ENCODE results near the gene KBTBD6.

KBTBD6 gene

GRCh38 chr13:41127701-41128100 is 4.9 kb downstream of the KBTBD6 start:
- TF ChIP-seq CTCF (IDR thresholded peaks at IDR 0.05): no peak

GRCh38 chr13:41122838-41123237 is 9.8 kb downstream of the KBTBD6 start:
- TF ChIP-seq CTCF (IDR thresholded peaks at IDR 0.05): no peak

- TF ChIP-seq CTCF (IDR thresholded peaks at IDR 0.05): no peak
These were observed 14.7 kb downstream of the KBTBD6 start for GRCh38 chr13:41117869-41118268.

- TF ChIP-seq CTCF (IDR thresholded peaks at IDR 0.05): no peak
These were observed 21.1 kb downstream of the KBTBD6 start for GRCh38 chr13:41111454-41111853.

GRCh38 chr13:41107584-41108014 is 25.0 kb downstream of the KBTBD6 start:
- TF ChIP-seq CTCF (IDR thresholded peaks at IDR 0.05): no peak

GRCh38 chr13:41107104-41107571 is 25.5 kb downstream of the KBTBD6 start:
- no peak for TF ChIP-seq CTCF (IDR thresholded peaks at IDR 0.05)

- TF ChIP-seq CTCF (IDR thresholded peaks at IDR 0.05): no peak
These were observed 32.6 kb downstream of the KBTBD6 start for GRCh38 chr13:41099986-41100385.

GRCh38 chr13:41098761-41099160 is 33.8 kb downstream of the KBTBD6 start:
- no peak for TF ChIP-seq CTCF (IDR thresholded peaks at IDR 0.05)
